H1 (cell line): Measurements from ENCODE around the gene ATP6V0A4. TPM values are rescaled to one million over a fixed set of nuclear protein-coding genes. Genes with fewer than 3 reads are reported as not detected.
"Not testable (repeated sequence)": the region's sequence is repeated elsewhere in the genome, so short reads cannot be mapped to it uniquely, and the experiment has no call there.

Experiments
- CTCF ChIA-PET: fragments of 300-600 bp; sonication (Branson Sonifier 250); formaldehyde crosslinking; loops from one replicate; lab custom pipeline; 2021; ENCODE audit not compliant: partially characterized antibody; lab: Charles Lee
- POLR2A ChIA-PET: fragments of 300-600 bp; sonication (Branson Sonifier 250); formaldehyde crosslinking; loops from one replicate; lab custom pipeline; 2021; ENCODE audit warnings: inconsistent platforms; ENCODE audit not compliant: partially characterized antibody; lab: Charles Lee
- DNase-seq, 2 experiments: peaks; one replicate each; pipeline versions ENCODE4 v3.0.0 to v3.0.0-alpha.2; 2010 to 2022; ENCODE audit warnings: low spot score in 2 of 2, low read depth in 1 of 2, mixed read lengths in 1 of 2
- FAIRE-seq: peaks from 2 replicates; lab custom pipeline; 2011; peaks lifted over from hg19 to GRCh38; lab: Jason Lieb, UNC
- H2AFZ ChIP-seq: 2 replicates; pipeline ENCODE4 v1.8.1; 2012; ENCODE audit warnings: low read length, inconsistent platforms
- H2AK5ac ChIP-seq: 2 replicates; pipeline ENCODE4 v1.6.1; 2013; ENCODE audit warnings: low read depth, low read length
- H2BK120ac ChIP-seq: replicated peaks from 2 replicates; pipeline ENCODE3; 2013; ENCODE audit warnings: low read depth, low read length, inconsistent platforms
- H2BK12ac ChIP-seq: 2 replicates; pipeline ENCODE4 v1.6.1; 2013; ENCODE audit warnings: low read depth, low read length
- H2BK15ac ChIP-seq: 2 replicates; pipeline ENCODE4 v1.6.1; 2013; ENCODE audit warnings: low read length
- H2BK20ac ChIP-seq: 2 replicates; pipeline ENCODE4 v1.6.1; 2013; ENCODE audit warnings: low read length
- H2BK5ac ChIP-seq: 2 replicates; pipeline ENCODE4 v1.6.1; 2013; ENCODE audit warnings: low read depth, low read length
- H3K14ac ChIP-seq: 2 replicates; pipeline ENCODE4 v1.6.1; 2013; ENCODE audit warnings: inconsistent platforms; ENCODE audit not compliant: insufficient read length
- H3K18ac ChIP-seq: 2 replicates; pipeline ENCODE4 v1.6.1; 2013; ENCODE audit warnings: low read length; ENCODE audit errors: extremely low read depth
- H3K23ac ChIP-seq: 2 replicates; pipeline ENCODE4 v1.6.1; 2013; ENCODE audit warnings: inconsistent platforms; ENCODE audit not compliant: insufficient read length
- H3K23me2 ChIP-seq: 2 replicates; pipeline ENCODE4 v1.6.1; 2013; ENCODE audit warnings: low read depth, low read length
- H3K27ac ChIP-seq: 2 replicates; pipeline ENCODE4 v1.6.1; 2011; ENCODE audit warnings: low read depth, low read length, inconsistent platforms
- H3K27me3 ChIP-seq, 4 experiments: replicated peaks in 1 of 4; 1 replicate in 1 of 4; 2 replicates in 3 of 4; pipeline versions ENCODE4 v1.6.1 to v1.8.1; 2011 to 2013; ENCODE audit warnings: low read length in 3 of 4, mild to moderate bottlenecking in 3 of 4, inconsistent platforms in 2 of 4, mixed read lengths in 2 of 4, moderate library complexity in 1 of 4; ENCODE audit not compliant: control insufficient read depth in 3 of 4, insufficient read depth in 3 of 4; ENCODE audit errors: extremely low read depth in 1 of 4
- H3K36me3 ChIP-seq, 4 experiments: 2 replicates each; pipeline versions ENCODE4 v1.6.1 to v1.8.1; 2011 to 2013; ENCODE audit warnings: mild to moderate bottlenecking in 4 of 4, low read length in 3 of 4, moderate library complexity in 2 of 4, control low read depth in 1 of 4, inconsistent platforms in 1 of 4; ENCODE audit not compliant: insufficient read depth in 4 of 4, control insufficient read depth in 2 of 4
- H3K4ac ChIP-seq: replicated peaks from 2 replicates; pipeline ENCODE3; 2013; ENCODE audit warnings: low read length, low read depth, mixed read lengths, inconsistent platforms; ENCODE audit not compliant: insufficient read length
- H3K4me1 ChIP-seq, 4 experiments: replicated peaks in 1 of 4; 1 replicate in 1 of 4; 2 replicates in 3 of 4; pipeline versions ENCODE4 v1.6.1 to v1.8.1; 2011 to 2013; ENCODE audit warnings: low read length in 3 of 4, inconsistent platforms in 2 of 4, mixed read lengths in 1 of 4; ENCODE audit not compliant: insufficient read depth in 4 of 4, control insufficient read depth in 3 of 4
- H3K4me2 ChIP-seq, 2 experiments: 2 replicates each; pipeline versions ENCODE4 v1.6.1 to v1.8.1; 2011 to 2013; ENCODE audit warnings: low read depth in 2 of 2, low read length in 2 of 2, control low read depth in 1 of 2, inconsistent platforms in 1 of 2, mild to moderate bottlenecking in 1 of 2; ENCODE audit not compliant: insufficient read depth in 1 of 2
- H3K4me3 ChIP-seq, 4 experiments: fragments of 200-600, 300-600 bp in 1 of 4; sonication (generic), shearing (Covaris generic), sonication (Bioruptor Twin) in 1 of 4; 2 replicates each; pipeline versions ENCODE4 v1.5.1 to v1.8.1; 2011 to 2016; ENCODE audit warnings: low read length in 4 of 4, low read depth in 3 of 4, control low read depth in 2 of 4, inconsistent platforms in 2 of 4, mild to moderate bottlenecking in 2 of 4, mixed read lengths in 1 of 4, moderate library complexity in 1 of 4; ENCODE audit not compliant: insufficient read depth in 2 of 4; ENCODE audit errors: extremely low read depth in 1 of 4
- H3K56ac ChIP-seq: replicated peaks from 2 replicates; pipeline ENCODE3; 2013; ENCODE audit warnings: low read depth, mild to moderate bottlenecking, mixed read lengths, low read length, inconsistent platforms; ENCODE audit not compliant: insufficient read length
- H3K79me1 ChIP-seq: 2 replicates; pipeline ENCODE4 v1.6.1; 2013; ENCODE audit warnings: low read depth, low read length, control low read depth
- H3K79me2 ChIP-seq, 2 experiments: 2 replicates each; pipeline versions ENCODE4 v1.6.1 to v1.8.1; 2012 to 2013; ENCODE audit warnings: low read length in 2 of 2, mild to moderate bottlenecking in 2 of 2, inconsistent platforms in 1 of 2; ENCODE audit not compliant: insufficient read depth in 2 of 2, control insufficient read depth in 1 of 2
- H3K9ac ChIP-seq, 4 experiments: replicated peaks in 1 of 4; 1 replicate in 1 of 4; 2 replicates in 3 of 4; pipeline versions ENCODE4 v1.6.1 to v1.8.1; 2011 to 2013; ENCODE audit warnings: low read depth in 3 of 4, low read length in 3 of 4, control low read depth in 2 of 4, mild to moderate bottlenecking in 2 of 4, moderate library complexity in 2 of 4, inconsistent platforms in 1 of 4; ENCODE audit errors: extremely low read depth in 1 of 4
- H3K9me3 ChIP-seq, 2 experiments: 2 replicates each; pipeline versions ENCODE4 v1.6.1 to v1.8.1; 2012 to 2013; ENCODE audit warnings: mild to moderate bottlenecking in 2 of 2, moderate library complexity in 2 of 2, control low read depth in 1 of 2, inconsistent platforms in 1 of 2, low read depth in 1 of 2, low read length in 1 of 2, mixed read lengths in 1 of 2; ENCODE audit not compliant: insufficient read depth in 2 of 2
- H4K20me1 ChIP-seq, 2 experiments: replicated peaks in 1 of 2; 2 replicates each; pipeline versions ENCODE3 to v1.8.1; 2011 to 2013; ENCODE audit warnings: inconsistent platforms in 2 of 2, low read length in 2 of 2, mild to moderate bottlenecking in 1 of 2; ENCODE audit not compliant: insufficient read depth in 2 of 2, control insufficient read depth in 1 of 2
- H4K5ac ChIP-seq: 2 replicates; pipeline ENCODE4 v1.6.1; 2013; ENCODE audit warnings: low read length, low read depth, mixed read lengths, inconsistent platforms; ENCODE audit not compliant: insufficient read length
- H4K8ac ChIP-seq: 2 replicates; pipeline ENCODE4 v1.8.0; 2013; ENCODE audit warnings: mild to moderate bottlenecking, moderate library complexity, low read length, inconsistent platforms; ENCODE audit not compliant: insufficient read depth; ENCODE audit errors: extremely low read depth
- H4K91ac ChIP-seq: replicated peaks from 2 replicates; pipeline ENCODE3; 2013; ENCODE audit warnings: low read length, mixed read lengths, inconsistent platforms; ENCODE audit not compliant: insufficient read length
- WGBS, 2 experiments: shearing (Covaris generic) in 1 of 2; methylation state at CpG; one replicate each; pipeline versions ENCODE4 v1.1.6 to v1.1.7; 2013 to 2015; ENCODE audit warnings: low lambda C conversion rate in 2 of 2, mixed read lengths in 2 of 2, inconsistent platforms in 1 of 2, low coverage in 1 of 2, missing lambda C conversion rate in 1 of 2; ENCODE audit not compliant: insufficient replicate concordance in 2 of 2, insufficient coverage in 1 of 2, insufficient read length in 1 of 2; ENCODE audit errors: extremely low coverage in 1 of 2, missing lambda C conversion rate in 1 of 2; 5-methylcytosine and 5-hydroxymethylcytosine counted together
- polyA plus RNA-seq, 7 experiments: library from polyadenylated mRNA; depleted of rRNA in 3 of 7; stranded (reverse) in 5 of 7; unstranded in 2 of 7; fragments of >200 nt in 5 of 7; fragments of 200-250 nt in 2 of 7; gene quantifications; 1 replicate in 5 of 7; 2 replicates in 1 of 7; 4 replicates in 1 of 7; pipeline versions ENCODE4 v1.2.1 to v1.2.3, GENCODE V29; 2011 to 2013; ENCODE audit warnings: missing spikeins in 2 of 7, mixed read lengths in 2 of 7
- total RNA-seq: library from RNA; stranded (reverse); fragmentation: NEBNext Ultra II Directional; extraction: Animal tissue kit (Norgen Biotek cat#: 25700); gene quantifications from 2 replicates; pipeline ENCODE4 v1.2.1, GENCODE V29; 2021

Gene ATP6V0A4
- total and polyA plus RNA-seq, 2 of the 8 experiments (the other 6 are each of a cell fraction or from before 2014, with no cell fraction given): 0.47 to 1.6 TPM

GRCh38 chr7:138811327-138811726 lies 13.3 kb upstream of the ATP6V0A4 start:
- H2BK12ac ChIP-seq, H3K36me3 ChIP-seq, H4K5ac ChIP-seq, H2BK15ac ChIP-seq, H4K8ac ChIP-seq, H3K79me2 ChIP-seq, H3K23ac ChIP-seq, DNase-seq, H2BK120ac ChIP-seq, H3K14ac ChIP-seq, H2AFZ ChIP-seq, H3K56ac ChIP-seq, H2BK5ac ChIP-seq, H3K4me3 ChIP-seq, H3K23me2 ChIP-seq, H3K4ac ChIP-seq, POLR2A ChIA-PET, H2AK5ac ChIP-seq, H3K4me2 ChIP-seq, H4K20me1 ChIP-seq, H2BK20ac ChIP-seq, H3K4me1 ChIP-seq, H3K79me1 ChIP-seq, H3K27ac ChIP-seq, H3K9ac ChIP-seq, H4K91ac ChIP-seq, H3K9me3 ChIP-seq, H3K18ac ChIP-seq, FAIRE-seq, H3K27me3 ChIP-seq: not testable (repeated sequence)
- 81% methylated on average over 2 of the region's 2 CpGs; no CpG with 5 or more reads in 1 of the 2 experiments for WGBS, 2 experiments
- CTCF ChIA-PET: interaction anchor here (0.6 kb wide), 1 partner anchor 47 kb away, joined by 3 read pairs; no protein-coding TSS in a partner anchor
